Nephron progenitor cell (in vitro differentiated cells): ENCODE data around the gene TRUB1.

Source experiments
- DNase-seq: peaks from one replicate; pipeline ENCODE4 v3.0.0; 2021
- H3K27ac Mint-ChIP-seq: 2 replicates; pipeline ENCODE4 v1.8.0; 2021; ENCODE audit warnings: mild to moderate bottlenecking, moderate library complexity, mixed read lengths
- H3K27me3 Mint-ChIP-seq: 2 replicates; pipeline ENCODE4 v1.8.0; 2021; ENCODE audit warnings: mild to moderate bottlenecking, low read depth, mixed read lengths; ENCODE audit not compliant: poor library complexity
- H3K36me3 Mint-ChIP-seq: 2 replicates; pipeline ENCODE4 v1.8.0; 2021; ENCODE audit warnings: low read depth, mixed read lengths
- H3K4me1 Mint-ChIP-seq: 2 replicates; pipeline ENCODE4 v1.8.0; 2021; ENCODE audit warnings: mixed read lengths
- H3K4me3 Mint-ChIP-seq: 2 replicates; pipeline ENCODE4 v1.8.0; 2021; ENCODE audit warnings: mild to moderate bottlenecking, moderate library complexity, mixed read lengths
- H3K9me3 Mint-ChIP-seq: 2 replicates; pipeline ENCODE4 v1.8.0; 2021; ENCODE audit warnings: mild to moderate bottlenecking, moderate library complexity, mixed read lengths
- TF ChIP-seq, protein P1 (sequence below): fragments of 200-600 bp; sonication (generic); IDR thresholded peaks from 2 replicates; pipeline ENCODE4 v1.5.0; 2021; ENCODE audit warnings: antibody characterized with exemption

The TRUB1 gene

DNA sequence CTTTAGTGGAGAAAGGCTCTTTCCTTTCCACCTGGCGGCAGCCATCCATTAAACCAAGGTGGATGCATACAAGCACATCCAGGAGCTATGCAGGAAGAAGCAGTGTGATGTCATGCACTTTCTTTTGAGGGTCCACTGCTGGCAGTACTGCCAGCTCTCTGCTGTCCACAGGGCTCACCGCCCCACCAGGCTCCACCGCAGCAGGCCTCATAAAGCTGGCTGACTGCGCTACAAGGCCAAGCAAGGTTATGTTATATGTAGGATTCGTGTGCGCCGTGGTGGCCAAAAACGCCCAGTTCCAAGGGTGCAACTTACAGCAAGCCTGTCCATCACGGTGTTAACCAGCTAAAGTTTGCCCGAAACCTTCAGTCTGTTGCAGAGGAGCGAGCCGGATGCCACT lies 37.3 kb upstream of the TRUB1 start:
- H3K36me3 Mint-ChIP-seq, result peaks cover 4% of the 10 kb centered on the region
- no peak overlapping the region for H3K4me3 Mint-ChIP-seq
- no peak overlapping the region for H3K27ac Mint-ChIP-seq
- no peaks in the 10 kb centered on the region for H3K27me3 Mint-ChIP-seq
- H3K4me1 Mint-ChIP-seq, result peaks cover 43% of the 10 kb centered on the region
- H3K9me3 Mint-ChIP-seq, result peaks cover 9% of the 10 kb centered on the region
- DNase-seq, result no peak
- TF ChIP-seq, protein P1, sequence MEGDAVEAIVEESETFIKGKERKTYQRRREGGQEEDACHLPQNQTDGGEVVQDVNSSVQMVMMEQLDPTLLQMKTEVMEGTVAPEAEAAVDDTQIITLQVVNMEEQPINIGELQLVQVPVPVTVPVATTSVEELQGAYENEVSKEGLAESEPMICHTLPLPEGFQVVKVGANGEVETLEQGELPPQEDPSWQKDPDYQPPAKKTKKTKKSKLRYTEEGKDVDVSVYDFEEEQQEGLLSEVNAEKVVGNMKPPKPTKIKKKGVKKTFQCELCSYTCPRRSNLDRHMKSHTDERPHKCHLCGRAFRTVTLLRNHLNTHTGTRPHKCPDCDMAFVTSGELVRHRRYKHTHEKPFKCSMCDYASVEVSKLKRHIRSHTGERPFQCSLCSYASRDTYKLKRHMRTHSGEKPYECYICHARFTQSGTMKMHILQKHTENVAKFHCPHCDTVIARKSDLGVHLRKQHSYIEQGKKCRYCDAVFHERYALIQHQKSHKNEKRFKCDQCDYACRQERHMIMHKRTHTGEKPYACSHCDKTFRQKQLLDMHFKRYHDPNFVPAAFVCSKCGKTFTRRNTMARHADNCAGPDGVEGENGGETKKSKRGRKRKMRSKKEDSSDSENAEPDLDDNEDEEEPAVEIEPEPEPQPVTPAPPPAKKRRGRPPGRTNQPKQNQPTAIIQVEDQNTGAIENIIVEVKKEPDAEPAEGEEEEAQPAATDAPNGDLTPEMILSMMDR, result no peak

DNA sequence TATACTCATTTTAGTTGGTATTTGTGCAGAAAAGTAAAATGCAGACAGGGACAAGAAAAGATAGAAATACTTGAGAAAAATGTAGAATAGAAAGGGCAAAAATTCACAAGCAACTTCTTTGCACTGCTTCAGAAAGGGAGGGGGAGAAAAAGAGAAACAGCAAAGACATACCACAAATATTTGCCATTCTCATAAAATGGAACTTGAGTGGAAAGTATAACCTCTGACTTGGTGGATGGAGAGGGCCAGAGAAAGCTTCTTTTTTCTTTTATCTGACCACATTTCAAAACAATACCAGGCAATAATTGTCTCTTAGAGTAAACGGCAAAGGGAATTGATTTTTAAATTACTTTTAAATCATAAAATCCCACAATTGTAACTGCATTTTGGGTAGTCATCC lies 35.8 kb upstream of the TRUB1 start:
- TF ChIP-seq, protein P1, result no peak
- Mint-ChIP-seq H3K4me3 (no peak overlapping the region), H3K27me3 (no peaks in the 10 kb centered on the region), H3K27ac (no peak overlapping the region), H3K9me3 (peaks cover 6% of the 10 kb centered on the region), H3K36me3 (peaks cover 4% of the 10 kb centered on the region), H3K4me1 (peaks cover 43% of the 10 kb centered on the region)
- no peak for DNase-seq

DNA sequence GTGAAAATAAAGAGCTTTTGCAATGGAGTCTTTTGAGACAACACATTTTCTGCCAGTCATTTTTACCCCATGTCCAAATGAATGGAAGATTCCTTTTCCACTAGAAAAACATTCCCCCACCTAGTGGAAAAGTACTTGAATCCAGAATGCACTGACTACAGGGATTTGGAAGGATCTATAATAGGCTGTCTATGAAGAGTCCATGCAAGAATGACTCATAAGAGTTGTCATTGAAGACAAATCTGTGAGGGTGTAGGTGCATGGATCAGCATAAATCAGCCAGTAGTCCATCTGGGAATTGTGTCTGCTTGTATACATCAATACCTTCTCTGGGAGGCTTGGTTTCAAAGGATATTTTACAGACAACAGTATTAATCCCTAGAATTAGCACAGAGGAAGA lies 32.5 kb upstream of the TRUB1 start:
- Mint-ChIP-seq H3K27me3 (peaks cover 3% of the 10 kb centered on the region), H3K36me3 (no peaks in the 10 kb centered on the region), H3K4me3 (no peak overlapping the region), H3K27ac (no peak overlapping the region), H3K9me3 (peaks cover 8% of the 10 kb centered on the region), H3K4me1 (peaks cover 40% of the 10 kb centered on the region)
- DNase-seq, result no peak
- TF ChIP-seq, protein P1, result no peak

DNA sequence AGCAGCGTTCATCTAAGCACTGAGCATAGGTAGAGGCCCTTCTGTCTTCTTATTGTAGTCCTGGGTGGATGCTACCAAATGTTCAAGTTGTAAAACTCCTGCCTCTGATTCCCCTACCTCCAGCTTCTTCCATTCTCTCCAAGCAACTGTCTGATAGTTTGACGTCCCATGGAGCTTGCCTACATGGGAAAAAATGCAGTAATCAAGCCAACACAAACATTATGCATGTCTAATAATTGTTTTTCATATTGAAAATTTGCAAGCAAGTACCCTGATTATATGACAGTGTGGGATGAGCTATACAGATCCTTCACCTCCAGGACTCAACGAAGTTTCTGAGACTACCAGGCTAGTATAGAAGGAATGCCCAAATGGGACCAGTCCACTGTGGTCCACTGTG lies 31.0 kb upstream of the TRUB1 start:
- no peak for DNase-seq
- TF ChIP-seq, protein P1, result no peak
- Mint-ChIP-seq H3K27ac (no peak overlapping the region), H3K9me3 (peaks cover 8% of the 10 kb centered on the region), H3K36me3 (no peaks in the 10 kb centered on the region), H3K27me3 (peaks cover 3% of the 10 kb centered on the region), H3K4me3 (no peak overlapping the region), H3K4me1 (peaks cover 44% of the 10 kb centered on the region)

DNA sequence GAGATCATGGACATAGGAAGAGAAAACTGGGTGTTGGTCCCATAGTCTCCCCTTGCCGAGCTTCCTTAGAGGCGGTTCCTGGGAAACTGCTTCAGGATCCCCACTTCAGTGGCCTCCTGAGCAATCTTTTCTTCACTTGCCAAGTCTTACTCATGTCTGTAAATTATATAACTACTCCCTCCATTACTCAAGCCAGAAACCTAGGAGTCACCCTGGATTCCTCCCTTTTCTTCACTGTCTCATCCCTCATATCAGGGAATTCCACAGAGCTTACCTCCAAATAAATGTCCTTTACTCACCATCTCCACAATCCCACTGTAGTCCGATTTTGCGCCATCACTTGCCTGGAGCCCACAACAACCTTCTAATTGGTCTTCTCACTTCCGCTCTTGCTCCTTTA lies 29.1 kb upstream of the TRUB1 start:
- H3K27ac Mint-ChIP-seq, result no peak overlapping the region
- H3K4me3 Mint-ChIP-seq, result no peak overlapping the region
- TF ChIP-seq, protein P1, result no peak
- DNase-seq, result no peak
- peaks cover 3% of the 10 kb centered on the region for H3K27me3 Mint-ChIP-seq
- H3K36me3 Mint-ChIP-seq, result no peaks in the 10 kb centered on the region
- peaks cover 8% of the 10 kb centered on the region for H3K9me3 Mint-ChIP-seq
- peaks cover 49% of the 10 kb centered on the region for H3K4me1 Mint-ChIP-seq

DNA sequence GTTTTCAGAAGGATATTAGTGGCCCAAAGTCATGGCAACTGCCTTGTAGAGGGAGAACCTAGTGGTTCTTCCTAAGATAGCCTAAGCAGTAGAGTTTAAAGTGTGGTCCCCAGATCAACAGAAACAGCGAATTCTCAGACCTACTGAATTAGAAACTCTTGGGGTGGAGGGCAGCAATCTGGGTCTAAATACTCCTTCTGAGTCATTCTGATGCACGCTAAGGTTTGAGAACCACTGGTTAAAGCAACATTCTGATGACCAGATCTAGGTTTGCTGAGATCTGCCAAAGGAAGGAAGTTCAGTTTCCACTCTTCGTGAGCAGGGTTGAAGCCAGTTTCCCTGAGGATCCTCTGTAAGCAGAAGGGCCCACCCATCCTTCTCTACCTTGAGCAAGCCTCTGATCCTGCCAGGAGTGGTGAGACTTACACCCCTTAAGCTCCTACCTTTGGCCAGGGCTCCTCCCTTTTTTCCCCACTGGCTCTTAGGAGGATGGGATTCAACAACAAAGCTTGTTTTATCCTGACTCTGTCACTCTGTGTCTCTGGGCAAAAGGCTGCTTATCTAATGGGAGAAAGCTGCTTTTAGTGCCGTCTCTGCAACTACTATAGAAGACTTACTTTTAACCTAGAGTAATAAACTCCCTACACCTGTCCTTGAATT lies 26.8 kb upstream of the TRUB1 start:
- Mint-ChIP-seq H3K27ac (peak overlapping the region; percentile 21), H3K4me1 (peaks cover 48% of the 10 kb centered on the region), H3K27me3 (peaks cover 3% of the 10 kb centered on the region)

More for the DNA sequence above, 26.8 kb upstream of the TRUB1 start:
- Mint-ChIP-seq H3K36me3 (no peaks in the 10 kb centered on the region), H3K4me3 (no peak overlapping the region), H3K9me3 (peaks cover 8% of the 10 kb centered on the region)
- no peak for DNase-seq
- TF ChIP-seq, protein P1, result no peak
